Nephron (organoid): ENCODE data around the gene ADGRD1.

Experiments
- H3K27ac Mint-ChIP-seq, 3 experiments: 2 replicates each; pipeline ENCODE4 v1.8.0; 2020; ENCODE audit warnings: mixed read lengths in 3 of 3, mild to moderate bottlenecking in 2 of 3, moderate library complexity in 1 of 3
- H3K27me3 Mint-ChIP-seq: 2 replicates; pipeline ENCODE4 v1.8.0; 2021; ENCODE audit warnings: low read depth, mild to moderate bottlenecking, moderate library complexity, mixed read lengths
- H3K36me3 Mint-ChIP-seq: 2 replicates; pipeline ENCODE4 v1.8.0; 2020; ENCODE audit warnings: low read depth, mixed read lengths
- H3K4me1 Mint-ChIP-seq: 2 replicates; pipeline ENCODE4 v1.8.0; 2020; ENCODE audit warnings: mixed read lengths
- H3K4me3 Mint-ChIP-seq, 3 experiments: 2 replicates each; pipeline ENCODE4 v1.8.0; 2020; ENCODE audit warnings: mild to moderate bottlenecking in 3 of 3, mixed read lengths in 3 of 3, moderate library complexity in 2 of 3
- H3K9me3 Mint-ChIP-seq: 2 replicates; pipeline ENCODE4 v1.8.0; 2020; ENCODE audit warnings: mixed read lengths
- CTCF ChIP-seq, 3 experiments: fragments of 200-600 bp; sonication (generic); IDR thresholded peaks; one replicate each; pipeline ENCODE4 v1.5.0; 2021; ENCODE audit warnings: antibody characterized with exemption in 3 of 3; ENCODE audit not compliant: unreplicated experiment in 3 of 3

ADGRD1 gene

GRCh38 chr12:130987151-130987931 lies 33.6 kb downstream of the ADGRD1 start:
- Mint-ChIP-seq H3K4me3 (no peak overlapping the region), H3K4me1 (peaks cover 25% of the 10 kb centered on the region), H3K27me3 (peaks cover 13% of the 10 kb centered on the region), H3K27ac (no peak overlapping the region), H3K9me3 (no peaks in the 10 kb centered on the region), H3K36me3 (no peaks in the 10 kb centered on the region)
- no peak for TF ChIP-seq CTCF (IDR thresholded peaks at IDR 0.05; ENCODE audit: unreplicated experiment in 3 of 3)

GRCh38 chr12:130988261-130988660 lies 34.6 kb downstream of the ADGRD1 start:
- H3K27ac Mint-ChIP-seq = no peak overlapping the region
- H3K4me1 Mint-ChIP-seq = peaks cover 19% of the 10 kb centered on the region
- H3K9me3 Mint-ChIP-seq = no peaks in the 10 kb centered on the region
- peaks cover 13% of the 10 kb centered on the region for H3K27me3 Mint-ChIP-seq
- H3K4me3 Mint-ChIP-seq = no peak overlapping the region
- H3K36me3 Mint-ChIP-seq = no peaks in the 10 kb centered on the region
- no peak for TF ChIP-seq CTCF (IDR thresholded peaks at IDR 0.05; ENCODE audit: unreplicated experiment in 3 of 3)

- H3K4me1 Mint-ChIP-seq = peaks cover 19% of the 10 kb centered on the region
- no peak overlapping the region for H3K4me3 Mint-ChIP-seq
- no peaks in the 10 kb centered on the region for H3K9me3 Mint-ChIP-seq
- no peak overlapping the region for H3K27ac Mint-ChIP-seq
- no peak for TF ChIP-seq CTCF (IDR thresholded peaks at IDR 0.05; ENCODE audit: unreplicated experiment in 3 of 3)
- peaks cover 13% of the 10 kb centered on the region for H3K27me3 Mint-ChIP-seq
- no peaks in the 10 kb centered on the region for H3K36me3 Mint-ChIP-seq
These were observed 35.0 kb downstream of the ADGRD1 start for GRCh38 chr12:130988751-130989150.

GRCh38 chr12:130989391-130989790 lies 35.7 kb downstream of the ADGRD1 start:
- H3K4me1 Mint-ChIP-seq = peaks cover 19% of the 10 kb centered on the region
- H3K36me3 Mint-ChIP-seq = no peaks in the 10 kb centered on the region
- peaks cover 13% of the 10 kb centered on the region for H3K27me3 Mint-ChIP-seq
- no peak overlapping the region for H3K4me3 Mint-ChIP-seq
- no peak for TF ChIP-seq CTCF (IDR thresholded peaks at IDR 0.05; ENCODE audit: unreplicated experiment in 3 of 3)
- H3K27ac Mint-ChIP-seq = no peak overlapping the region
- H3K9me3 Mint-ChIP-seq = no peaks in the 10 kb centered on the region

- H3K9me3 Mint-ChIP-seq = no peaks in the 10 kb centered on the region
- peaks cover 4% of the 10 kb centered on the region for H3K36me3 Mint-ChIP-seq
- H3K4me1 Mint-ChIP-seq = peaks cover 19% of the 10 kb centered on the region
- H3K27me3 Mint-ChIP-seq = peaks cover 13% of the 10 kb centered on the region
- no peak overlapping the region for H3K4me3 Mint-ChIP-seq
- peak overlapping the region in 1 of 3 experiments; percentile 38 for H3K27ac Mint-ChIP-seq
- TF ChIP-seq CTCF (IDR thresholded peaks at IDR 0.05; ENCODE audit: unreplicated experiment in 3 of 3) = no peak
These were observed 36.3 kb downstream of the ADGRD1 start for GRCh38 chr12:130990034-130990433.

GRCh38 chr12:130992448-130992847 lies 38.7 kb downstream of the ADGRD1 start:
- peaks cover 9% of the 10 kb centered on the region for H3K36me3 Mint-ChIP-seq
- H3K4me1 Mint-ChIP-seq = peaks cover 19% of the 10 kb centered on the region

More at GRCh38 chr12:130992448-130992847, 38.7 kb downstream of the ADGRD1 start:
- Mint-ChIP-seq H3K27ac (no peak overlapping the region), H3K9me3 (peaks cover 3% of the 10 kb centered on the region), H3K4me3 (no peak overlapping the region), H3K27me3 (peaks cover 9% of the 10 kb centered on the region)
- no peak for TF ChIP-seq CTCF (IDR thresholded peaks at IDR 0.05; ENCODE audit: unreplicated experiment in 3 of 3)
